H1 (cell line): ENCODE data around the gene TMEM163. TPM values are rescaled to one million over a fixed set of nuclear protein-coding genes. Genes with fewer than 3 reads are reported as not detected.

Experiments used
- ATF2 ChIP-seq: IDR thresholded peaks from 2 replicates; pipeline ENCODE4 v1.6.1; 2012; ENCODE audit warnings: low read length, inconsistent platforms
- CHD2 ChIP-seq: IDR thresholded peaks from 2 replicates; pipeline ENCODE4 v1.6.1; 2012; ENCODE audit warnings: low read length, improper control_type of control experiment
- JUND ChIP-seq: IDR thresholded peaks from 2 replicates; pipeline ENCODE4 v1.6.1; 2011; ENCODE audit warnings: mild to moderate bottlenecking, improper control_type of control experiment, low read length
- POU5F1 ChIP-seq: IDR thresholded peaks from 2 replicates; pipeline ENCODE4 v1.6.1; 2011; ENCODE audit warnings: low read depth, mild to moderate bottlenecking, low read length, moderate library complexity
- polyA plus RNA-seq, 7 experiments: library from polyadenylated mRNA; depleted of rRNA in 3 of 7; stranded (reverse) in 5 of 7; unstranded in 2 of 7; fragments of >200 nt in 5 of 7; fragments of 200-250 nt in 2 of 7; gene quantifications; 1 replicate in 5 of 7; 2 replicates in 1 of 7; 4 replicates in 1 of 7; pipeline versions ENCODE4 v1.2.1 to v1.2.3, GENCODE V29; 2011 to 2013; ENCODE audit warnings: missing spikeins in 2 of 7, mixed read lengths in 2 of 7
- total RNA-seq: library from RNA; stranded (reverse); fragmentation: NEBNext Ultra II Directional; extraction: Animal tissue kit (Norgen Biotek cat#: 25700); gene quantifications from 2 replicates; pipeline ENCODE4 v1.2.1, GENCODE V29; 2021

Gene TMEM163
- total and polyA plus RNA-seq, 2 of the 8 experiments (the other 6 are each of a cell fraction or from before 2014, with no cell fraction given) = 2.8 to 3.2 TPM

GRCh38 chr2:134583997-134584520 is 134.7 kb downstream of the TMEM163 start (continued):
- TF ChIP-seq JUND = no peak
- no peak for TF ChIP-seq POU5F1
- TF ChIP-seq CHD2 = no peak
- TF ChIP-seq ATF2 = no peak
